ENCODE measurements around the gene SULT4A1.
A peak's percentile ranks its signal among the peaks of the same experiment; 100 is the strongest.

SULT4A1 gene

GRCh38 chr22:43859621-43860020 is 2.7 kb downstream of the SULT4A1 start:
- no peak for DNase-seq

GRCh38 chr22:43859176-43859575 is 3.1 kb downstream of the SULT4A1 start:
- DNase-seq = no peak

DNA sequence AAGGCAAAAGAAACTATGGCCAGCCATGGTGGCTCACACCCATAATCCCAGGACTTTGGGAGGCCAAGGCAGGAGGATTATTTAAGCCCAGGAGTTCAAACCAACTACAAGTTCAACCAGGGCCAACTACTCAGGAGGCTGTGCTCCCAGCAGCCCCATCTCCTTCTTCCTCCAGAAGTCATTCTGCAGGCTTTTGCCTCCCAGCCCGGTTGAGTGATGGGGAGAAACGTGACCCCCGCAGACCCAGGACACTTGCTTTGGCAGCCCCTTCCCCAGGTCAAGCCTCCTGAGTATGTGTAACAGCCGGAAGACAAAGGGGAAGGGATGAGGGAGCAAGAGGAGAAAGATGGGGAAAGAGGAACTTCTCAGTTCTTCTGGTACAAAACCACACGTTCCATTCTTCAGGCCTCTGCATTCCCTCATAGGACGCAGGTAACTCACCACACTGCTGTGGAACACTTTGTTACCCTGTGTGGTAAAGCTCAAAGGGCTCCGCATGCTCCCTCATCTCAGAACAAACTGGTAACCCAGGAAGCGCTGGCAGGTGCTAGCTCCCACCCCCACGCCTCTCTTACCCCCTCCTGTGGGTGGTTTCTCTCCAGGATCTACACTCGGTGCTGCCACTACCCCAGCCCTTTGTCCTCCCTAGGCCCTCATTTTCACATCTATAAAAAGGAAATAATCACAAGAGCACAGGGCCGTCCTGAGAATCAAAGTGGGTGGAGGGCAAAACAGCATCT is 4.0 kb downstream of the SULT4A1 start:
- DNase-seq = no peak

DNA sequence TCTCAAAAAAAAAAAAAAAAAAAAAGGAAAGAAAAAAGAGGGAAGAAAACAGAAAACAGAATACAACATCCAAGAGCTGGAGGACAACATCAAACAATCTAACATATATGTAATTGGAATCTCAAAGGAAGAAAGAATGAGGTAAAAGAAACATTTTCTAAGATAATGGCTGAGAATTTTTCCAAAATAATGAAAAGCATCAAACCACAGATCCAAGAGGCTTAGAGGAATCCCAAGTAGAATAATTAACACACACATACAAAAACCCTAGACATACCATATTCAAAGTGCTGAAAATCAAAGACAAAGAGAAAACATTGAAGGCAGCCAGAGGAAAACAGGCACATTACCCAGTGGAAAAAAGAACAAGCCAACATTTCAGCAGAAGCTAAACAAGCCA is 4.9 kb downstream of the SULT4A1 start:
- DNase-seq = no peak

DNA sequence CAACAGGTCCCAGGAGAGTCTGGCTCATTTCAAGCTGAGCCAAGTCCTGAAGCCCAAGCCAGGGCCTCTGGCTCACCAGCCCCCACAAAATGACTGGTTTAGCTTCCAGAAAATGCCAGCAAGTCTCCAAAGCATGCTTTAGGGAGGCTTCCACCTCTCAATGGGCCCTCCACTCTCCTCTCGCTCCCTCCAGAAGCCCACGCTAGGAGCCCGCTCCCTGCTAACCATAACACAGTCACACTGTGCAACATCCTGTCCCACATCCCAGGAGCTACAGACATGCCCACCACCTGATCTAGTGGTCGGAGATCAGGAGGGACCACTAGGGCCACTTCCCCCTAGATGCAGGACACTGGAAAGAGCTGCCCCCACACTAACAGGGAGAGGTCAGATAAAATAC is 6.9 kb downstream of the SULT4A1 start:
- DNase-seq = no peak

DNA sequence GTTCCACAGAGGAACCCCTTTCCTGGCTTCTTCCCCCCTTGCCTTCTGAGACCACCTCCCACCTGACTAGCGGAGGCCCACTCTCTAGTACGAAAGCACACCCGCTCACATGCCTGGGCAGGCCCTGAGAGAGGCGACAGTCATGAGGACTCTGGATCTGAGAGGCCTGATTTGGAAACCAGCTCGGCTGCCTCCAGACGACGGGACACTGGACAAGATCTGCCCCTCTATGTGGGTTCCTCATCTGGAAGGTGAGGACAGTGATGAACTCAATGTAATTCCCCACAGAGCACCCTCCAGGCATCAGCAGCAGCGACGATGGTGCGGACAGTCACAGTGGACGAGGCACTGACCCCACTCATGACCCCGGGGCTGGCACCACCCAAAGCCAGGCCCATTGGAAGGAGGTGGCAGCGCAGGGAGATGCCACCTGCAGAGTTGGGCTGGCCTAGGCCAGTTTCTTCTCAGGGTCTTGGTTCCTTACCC is 7.5 kb downstream of the SULT4A1 start:
- no peak for DNase-seq

- no peak for DNase-seq
Measured at GRCh38 chr22:43854121-43854785, 8.1 kb downstream of the SULT4A1 start.

DNA sequence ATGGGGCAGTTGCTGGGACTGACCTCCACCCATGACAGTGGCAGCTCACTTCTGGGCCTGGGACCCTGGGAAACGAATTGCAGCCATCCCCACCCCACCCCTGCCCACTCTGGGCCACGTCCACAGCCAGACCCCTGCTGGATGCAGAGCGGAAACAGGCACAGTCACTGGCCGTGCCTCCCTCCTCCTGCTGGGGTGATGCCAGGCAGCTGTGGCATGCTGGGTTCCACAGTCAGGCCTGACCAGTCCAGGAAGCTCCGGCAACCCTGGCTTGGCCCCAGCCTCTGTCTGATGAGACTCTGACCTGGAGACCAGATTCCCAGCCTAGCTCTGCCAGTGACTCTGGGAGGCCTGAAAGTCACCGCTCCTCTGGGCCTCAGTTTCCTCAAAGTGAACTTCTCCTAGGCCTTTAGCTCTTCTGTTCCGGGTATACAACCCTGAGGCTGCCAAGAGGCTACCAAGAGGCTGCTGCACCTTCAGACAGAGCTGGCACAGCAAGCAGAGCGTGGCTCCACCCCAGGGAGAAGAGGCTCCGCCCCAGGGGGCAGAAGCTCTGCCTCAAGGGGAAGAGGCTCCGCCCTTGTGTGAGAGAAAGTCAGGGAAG is 8.9 kb downstream of the SULT4A1 start:
- DNase-seq = no peak

- DNase-seq = no peak
Measured at GRCh38 chr22:43852573-43853327, 9.6 kb downstream of the SULT4A1 start.

DNA sequence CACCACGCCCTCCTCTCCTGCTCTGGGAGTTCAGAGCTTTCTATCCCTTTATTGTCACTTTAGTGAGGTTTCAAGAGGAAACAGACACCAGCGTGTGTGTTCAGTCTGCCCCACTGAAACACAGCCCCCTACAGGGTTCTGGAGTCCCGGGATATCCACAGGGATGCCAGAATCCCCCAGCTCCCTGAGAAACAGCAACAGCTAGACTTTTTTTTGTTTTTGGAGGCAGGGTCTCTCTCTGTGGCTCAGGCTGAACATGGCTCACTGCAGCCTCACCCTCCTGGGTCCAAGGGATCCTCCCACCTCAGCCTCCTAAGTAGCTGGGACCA is 10.4 kb downstream of the SULT4A1 start:
- no peak for DNase-seq

- DNase-seq = no peak
Measured at GRCh38 chr22:43851058-43851978, 11.0 kb downstream of the SULT4A1 start.

DNA sequence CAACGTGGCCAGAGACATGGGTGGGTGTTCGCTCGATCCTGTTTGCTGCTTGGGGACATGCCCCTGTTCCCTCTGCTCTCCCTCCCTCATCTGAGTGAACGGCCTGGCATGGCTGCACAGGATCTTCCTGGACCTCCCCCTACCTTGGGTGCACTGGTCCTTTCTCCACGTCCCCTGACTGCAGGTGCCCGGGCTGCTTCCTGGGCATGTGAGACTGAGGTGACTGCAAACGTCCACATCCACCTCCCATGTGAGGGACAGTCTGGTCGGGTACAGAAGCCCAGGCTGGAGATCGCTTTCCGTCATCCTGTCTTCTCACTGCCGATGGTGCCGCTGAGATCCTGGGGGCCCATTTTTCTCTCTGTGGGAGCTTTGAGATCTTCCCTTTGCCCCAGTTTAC is 11.8 kb downstream of the SULT4A1 start:
- no peak for DNase-seq

DNA sequence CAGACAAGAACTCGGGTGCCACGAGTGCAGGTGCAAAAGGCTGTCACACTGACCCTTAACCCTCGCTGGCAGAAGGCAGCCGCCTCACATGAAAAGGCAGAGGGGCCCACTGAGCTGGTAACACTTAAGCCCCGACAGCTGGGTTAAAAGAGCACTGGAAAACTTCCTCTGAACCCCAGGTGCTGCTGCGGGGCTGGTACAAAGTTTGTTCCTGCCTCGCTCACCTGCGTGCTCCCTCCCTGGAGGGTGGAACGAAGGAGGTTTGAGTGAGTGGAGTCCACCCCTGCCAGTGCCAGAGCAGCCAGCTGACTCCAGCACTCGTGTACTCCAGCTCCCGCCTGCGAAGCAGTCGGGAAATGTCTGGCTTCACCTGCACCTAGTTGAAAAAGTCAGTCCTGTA is 12.6 kb downstream of the SULT4A1 start:
- DNase-seq = peak; percentile 13

- DNase-seq = peak; percentile 49
Measured at GRCh38 chr22:43848366-43849171, 13.7 kb downstream of the SULT4A1 start.

GRCh38 chr22:43847376-43848289 is 14.7 kb downstream of the SULT4A1 start:
- no peak for DNase-seq

DNA sequence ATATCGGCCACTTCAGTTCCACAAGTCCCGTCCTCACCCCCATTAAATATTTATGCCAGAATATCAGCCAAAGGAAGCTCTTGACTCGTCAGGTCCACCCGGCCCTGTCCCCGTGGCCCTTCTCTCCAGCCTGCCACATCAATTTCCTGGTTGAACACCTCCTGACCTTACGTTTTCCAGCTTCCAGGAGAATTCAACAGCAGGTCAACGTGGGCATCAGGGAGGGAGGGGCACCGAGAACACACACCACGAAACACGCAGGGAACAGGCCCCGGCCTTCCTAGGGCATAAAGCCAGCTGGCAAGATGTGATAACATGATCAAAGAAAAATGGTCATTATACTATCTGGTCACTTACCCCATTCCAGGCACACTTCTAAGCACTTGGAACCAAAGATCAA is 15.3 kb downstream of the SULT4A1 start:
- no peak for DNase-seq

DNA sequence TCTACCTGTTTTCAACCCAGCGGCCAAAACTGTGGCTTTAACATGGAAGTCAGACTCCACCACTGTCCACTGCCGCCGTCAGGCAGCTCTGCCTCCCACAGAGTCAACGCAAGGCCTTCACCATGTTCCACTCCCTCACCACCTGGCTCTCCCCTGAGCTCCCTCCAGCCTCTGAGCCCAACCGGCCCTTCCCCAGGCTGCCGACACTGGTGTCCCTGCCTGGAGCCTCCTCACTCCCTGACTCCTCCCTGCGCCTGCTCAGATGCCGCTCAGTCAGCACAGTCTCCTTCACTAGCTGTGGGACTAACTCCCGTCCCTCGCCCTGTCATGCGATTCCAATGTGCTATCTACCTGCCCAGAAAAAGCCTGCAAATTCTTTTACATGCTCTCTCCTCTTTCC is 16.3 kb downstream of the SULT4A1 start:
- no peak for DNase-seq

DNA sequence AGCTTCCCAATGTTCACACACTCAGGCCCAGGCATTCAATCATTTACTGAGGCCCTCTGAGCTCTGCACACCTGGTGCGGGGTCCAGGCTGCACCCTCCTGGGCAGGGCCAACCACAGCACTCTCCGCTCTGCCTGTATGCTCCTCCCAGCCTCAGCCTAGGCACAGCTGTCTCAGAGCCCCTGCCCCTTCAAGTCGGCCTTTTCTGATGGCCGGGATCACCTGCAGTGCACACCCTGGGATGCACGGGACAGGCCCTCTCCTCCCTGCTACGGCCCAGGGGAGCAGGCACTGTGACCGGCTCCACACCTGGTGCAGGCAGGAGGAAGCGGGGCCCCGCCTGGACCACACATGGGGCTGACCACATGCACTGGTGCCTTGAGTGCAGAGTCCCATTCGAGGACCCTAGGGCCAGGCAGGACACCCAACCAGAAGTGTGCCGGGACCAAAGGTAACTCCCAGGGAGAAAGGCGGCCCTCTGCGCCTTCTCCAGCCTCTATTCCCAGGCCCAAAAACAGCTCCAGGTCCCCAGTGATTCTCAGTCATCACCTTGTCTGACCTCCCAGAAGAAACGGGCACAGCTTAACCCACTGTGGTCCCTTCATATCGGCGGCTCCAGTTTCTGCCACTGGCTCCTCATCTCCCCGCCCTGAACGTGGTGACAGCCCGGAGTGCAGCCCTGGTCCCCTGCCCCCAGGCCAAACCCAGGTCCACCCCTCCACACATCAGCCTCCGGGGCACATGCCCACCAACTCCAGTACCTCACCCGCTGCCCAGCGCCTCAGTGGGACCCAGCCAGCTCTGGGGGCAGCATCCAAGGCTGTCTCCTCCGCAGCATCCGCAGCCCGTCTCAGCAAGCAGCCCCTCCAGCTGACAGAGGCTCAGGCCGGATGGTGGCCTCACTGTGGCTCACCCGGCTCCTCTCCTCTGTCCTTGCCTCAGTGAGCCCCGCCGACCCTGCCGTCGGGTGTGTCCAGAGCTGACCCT is 17.5 kb downstream of the SULT4A1 start:
- no peak for DNase-seq
